Ishikawa (cell line): ENCODE data around the gene CARMIL3.

ENCODE experiments used
- CEBPB ChIP-seq: IDR thresholded peaks from 2 replicates; pipeline ENCODE4 v1.6.1; 2012
- CREB1 ChIP-seq: IDR thresholded peaks from 2 replicates; pipeline ENCODE4 v1.6.1; 2012; ENCODE audit warnings: low read depth
- EGR1 ChIP-seq: IDR thresholded peaks from 2 replicates; pipeline ENCODE4 v1.6.1; 2012
- EP300 ChIP-seq: IDR thresholded peaks from 2 replicates; pipeline ENCODE4 v1.6.1; 2012; ENCODE audit warnings: borderline replicate concordance
- FOXM1 ChIP-seq: IDR thresholded peaks from 2 replicates; pipeline ENCODE4 v1.6.1; 2012; ENCODE audit warnings: low read depth, borderline replicate concordance
- MAX ChIP-seq: IDR thresholded peaks from 2 replicates; pipeline ENCODE4 v1.6.1; 2012
- NFIC ChIP-seq: IDR thresholded peaks from 2 replicates; pipeline ENCODE4 v1.6.1; 2012
- RAD21 ChIP-seq: IDR thresholded peaks from 2 replicates; pipeline ENCODE4 v1.6.1; 2012; ENCODE audit warnings: low read depth
- REST ChIP-seq: IDR thresholded peaks from 2 replicates; pipeline ENCODE4 v1.6.1; 2012; ENCODE audit warnings: low read depth, mild to moderate bottlenecking
- TAF1 ChIP-seq: IDR thresholded peaks from 2 replicates; pipeline ENCODE4 v1.6.1; 2012; ENCODE audit warnings: low read depth, mild to moderate bottlenecking
- TCF12 ChIP-seq: IDR thresholded peaks from 2 replicates; pipeline ENCODE4 v1.6.1; 2012; ENCODE audit warnings: low read depth
- TEAD4 ChIP-seq: IDR thresholded peaks from 2 replicates; pipeline ENCODE4 v1.6.1; 2012
- YY1 ChIP-seq: IDR thresholded peaks from 2 replicates; pipeline ENCODE4 v1.6.1; 2012; ENCODE audit warnings: low read depth
- ZBTB7A ChIP-seq: IDR thresholded peaks from 2 replicates; pipeline ENCODE4 v1.6.1; 2012; ENCODE audit warnings: low read depth
- TF ChIP-seq, protein P1 (sequence below): IDR thresholded peaks from 2 replicates; pipeline ENCODE4 v1.6.1; 2012

Gene CARMIL3

GRCh38 chr14:24056800-24057184 lies 5.0 kb downstream of the CARMIL3 start:
- TF ChIP-seq TEAD4, result no peak
- no peak for TF ChIP-seq TCF12
- no peak for TF ChIP-seq FOXM1
- no peak for TF ChIP-seq NFIC
- TF ChIP-seq CREB1, result no peak
- TF ChIP-seq MAX, result no peak
- TF ChIP-seq REST, result no peak
- TF ChIP-seq ZBTB7A, result no peak
- TF ChIP-seq YY1, result no peak
- TF ChIP-seq, protein P1, sequence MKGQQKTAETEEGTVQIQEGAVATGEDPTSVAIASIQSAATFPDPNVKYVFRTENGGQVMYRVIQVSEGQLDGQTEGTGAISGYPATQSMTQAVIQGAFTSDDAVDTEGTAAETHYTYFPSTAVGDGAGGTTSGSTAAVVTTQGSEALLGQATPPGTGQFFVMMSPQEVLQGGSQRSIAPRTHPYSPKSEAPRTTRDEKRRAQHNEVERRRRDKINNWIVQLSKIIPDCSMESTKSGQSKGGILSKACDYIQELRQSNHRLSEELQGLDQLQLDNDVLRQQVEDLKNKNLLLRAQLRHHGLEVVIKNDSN, result no peak
- TF ChIP-seq CEBPB, result no peak
- no peak for TF ChIP-seq EP300
- no peak for TF ChIP-seq EGR1
- no peak for TF ChIP-seq TAF1

- TF ChIP-seq CREB1 (no peak), YY1 (no peak), REST (no peak), ZBTB7A (no peak), TCF12 (no peak), FOXM1 (no peak), RAD21 (no peak), EGR1 (no peak), CEBPB (no peak), EP300 (no peak), TEAD4 (no peak), MAX (no peak), NFIC (no peak), TAF1 (no peak)
- TF ChIP-seq, protein P1, result no peak
Measured at GRCh38 chr14:24057271-24057670, 5.5 kb downstream of the CARMIL3 start.

DNA sequence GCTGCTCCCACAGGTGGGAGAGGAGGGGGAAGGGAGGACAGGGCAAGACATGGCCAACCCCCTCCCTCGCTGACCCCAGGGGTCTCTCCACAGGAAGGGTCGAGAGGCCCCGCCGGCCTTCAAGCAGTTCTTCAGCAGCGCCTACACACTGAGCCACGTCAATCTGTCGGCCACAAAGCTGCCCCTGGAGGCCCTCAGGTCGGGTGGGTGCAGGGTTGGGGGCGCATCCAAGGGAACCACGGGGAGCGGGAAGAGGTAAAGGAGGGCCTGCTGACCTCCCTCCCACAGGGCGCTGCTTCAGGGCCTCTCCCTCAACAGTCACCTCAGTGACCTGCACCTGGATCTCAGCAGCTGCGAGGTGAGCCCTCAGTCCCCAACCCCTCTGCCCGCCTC lies 6.1 kb downstream of the CARMIL3 start:
- no peak for TF ChIP-seq RAD21
- no peak for TF ChIP-seq ZBTB7A
- TF ChIP-seq MAX, result no peak
- no peak for TF ChIP-seq CREB1
- no peak for TF ChIP-seq YY1
- TF ChIP-seq FOXM1, result no peak
- TF ChIP-seq EGR1, result no peak
- TF ChIP-seq TEAD4, result no peak
- TF ChIP-seq EP300, result no peak
- TF ChIP-seq, protein P1, result no peak
- no peak for TF ChIP-seq NFIC
- no peak for TF ChIP-seq TCF12
- no peak for TF ChIP-seq CEBPB
- no peak for TF ChIP-seq TAF1
- TF ChIP-seq REST, result no peak

GRCh38 chr14:24058260-24058950 lies 6.6 kb downstream of the CARMIL3 start:
- TF ChIP-seq CREB1, result no peak
- TF ChIP-seq RAD21, result peak; percentile 98
